Neural cell (in vitro differentiated cells): Measurements from ENCODE around the gene SLC20A1. TPM values are rescaled to one million over a fixed set of nuclear protein-coding genes. Genes with fewer than 3 reads are reported as not detected.
"Not testable (repeated sequence)": the region's sequence is repeated elsewhere in the genome, so short reads cannot be mapped to it uniquely, and the experiment has no call there.

Experiments
- H2AFZ ChIP-seq: fragments of 200-600, 300-800 bp; sonication (generic), shearing (Covaris generic); 2 replicates; pipeline ENCODE4 v1.6.0; 2014; ENCODE audit warnings: low read depth, mild to moderate bottlenecking, antibody characterized with exemption, low read length, moderate library complexity
- H3F3A ChIP-seq: fragments of 200-600 bp; shearing (Covaris generic); 2 replicates; pipeline ENCODE4 v1.6.1; 2016; ENCODE audit warnings: mild to moderate bottlenecking, moderate library complexity, mixed read lengths, antibody characterized with exemption, low read length; ENCODE audit not compliant: insufficient read depth, poor library complexity, severe bottlenecking
- H3K27ac ChIP-seq: fragments of 200-600, 300-800 bp; sonication (generic), shearing (Covaris generic); 2 replicates; pipeline ENCODE4 v1.5.1; 2014; ENCODE audit warnings: mild to moderate bottlenecking, low read length, moderate library complexity
- H3K27me3 ChIP-seq: fragments of 300-800, 200-600 bp; sonication (generic), shearing (Covaris generic); 2 replicates; pipeline ENCODE4 v1.6.0; 2014; ENCODE audit warnings: mild to moderate bottlenecking, low read depth, low read length, moderate library complexity; ENCODE audit not compliant: insufficient read depth
- H3K36me3 ChIP-seq: fragments of 300-800, 200-600 bp; sonication (generic), shearing (Covaris generic); 2 replicates; pipeline ENCODE4 v1.5.1; 2014; ENCODE audit warnings: mild to moderate bottlenecking, antibody characterized with exemption, low read length, moderate library complexity; ENCODE audit not compliant: insufficient read depth
- H3K4me2 ChIP-seq: fragments of 300-800, 200-600 bp; sonication (generic), shearing (Covaris generic); 2 replicates; pipeline ENCODE4 v1.6.0; 2014; ENCODE audit warnings: mild to moderate bottlenecking, low read length
- H3K4me3 ChIP-seq: fragments of 300-800, 200-600 bp; sonication (generic), shearing (Covaris generic); 2 replicates; pipeline ENCODE4 v1.5.1; 2014; ENCODE audit warnings: mild to moderate bottlenecking, low read length, moderate library complexity
- H3K79me2 ChIP-seq: fragments of 200-600 bp; shearing (Covaris generic); replicated peaks from 2 replicates; pipeline ENCODE4 v1.6.0; 2014; ENCODE audit warnings: mild to moderate bottlenecking, low read length, moderate library complexity; ENCODE audit not compliant: insufficient read depth
- H3K9ac ChIP-seq: fragments of 300-800, 200-600 bp; sonication (generic), shearing (Covaris generic); 2 replicates; pipeline ENCODE4 v1.6.1; 2016; ENCODE audit warnings: mild to moderate bottlenecking, low read length, mixed read lengths
- H3K9me2 ChIP-seq: fragments of 200-600 bp; shearing (Covaris generic); 2 replicates; pipeline ENCODE4 v1.6.1; 2016; ENCODE audit warnings: mild to moderate bottlenecking, low read length, mixed read lengths; ENCODE audit not compliant: insufficient read depth
- H3K9me3 ChIP-seq: fragments of 200-600, 300-800 bp; sonication (generic), shearing (Covaris generic); 2 replicates; pipeline ENCODE4 v1.6.1; 2016; ENCODE audit warnings: mild to moderate bottlenecking, mixed run types, low read length, moderate library complexity, mixed read lengths
- H4K20me1 ChIP-seq: fragments of 200-600 bp; shearing (Covaris generic); 2 replicates; pipeline ENCODE4 v1.6.1; 2016; ENCODE audit warnings: mild to moderate bottlenecking, mixed run types; ENCODE audit not compliant: insufficient read depth
- CTCF ChIP-seq: fragments of 450-650 bp; IDR thresholded peaks from 2 replicates; pipeline ENCODE4 v1.5.1; 2014; ENCODE audit warnings: antibody characterized with exemption, mild to moderate bottlenecking, moderate library complexity; ENCODE audit not compliant: poor library complexity, severe bottlenecking
- EP300 ChIP-seq: fragments of 450-650 bp; conservative IDR thresholded peaks from 2 replicates; pipeline ENCODE4 v1.6.1; 2014; ENCODE audit warnings: antibody characterized with exemption, mild to moderate bottlenecking, moderate library complexity; ENCODE audit not compliant: poor library complexity, severe bottlenecking
- EZH2 ChIP-seq: fragments of 200-600, 300-800 bp; shearing (Covaris generic), sonication (generic); IDR thresholded peaks from 2 replicates; pipeline ENCODE4 v1.6.1; 2014; ENCODE audit warnings: antibody characterized with exemption, low read length, borderline replicate concordance, mild to moderate bottlenecking; ENCODE audit not compliant: insufficient read depth, poor library complexity, severe bottlenecking
- MXI1 ChIP-seq: fragments of 450-650 bp; conservative IDR thresholded peaks from 2 replicates; pipeline ENCODE4 v1.6.1; 2014; ENCODE audit warnings: antibody characterized with exemption, mild to moderate bottlenecking; ENCODE audit not compliant: poor library complexity, severe bottlenecking
- POLR2AphosphoS5 ChIP-seq: IDR thresholded peaks from 2 replicates; pipeline ENCODE4 v1.6.1; 2012
- RAD21 ChIP-seq: fragments of 450-650 bp; conservative IDR thresholded peaks from 2 replicates; pipeline ENCODE4 v1.6.1; 2014; ENCODE audit warnings: antibody characterized with exemption, mild to moderate bottlenecking, moderate library complexity
- REST ChIP-seq: IDR thresholded peaks from 2 replicates; pipeline ENCODE4 v1.6.1; 2012; ENCODE audit warnings: borderline replicate concordance
- SMC3 ChIP-seq: fragments of 450-650 bp; conservative IDR thresholded peaks from 2 replicates; pipeline ENCODE4 v1.6.1; 2014; ENCODE audit warnings: antibody characterized with exemption, mild to moderate bottlenecking, moderate library complexity; ENCODE audit not compliant: poor library complexity
- TAF1 ChIP-seq: IDR thresholded peaks from 2 replicates; pipeline ENCODE4 v1.6.1; 2012; ENCODE audit warnings: low read depth
- polyA plus RNA-seq: library from polyadenylated mRNA; depleted of rRNA; stranded (reverse); fragments of >200 nt; gene quantifications from 2 replicates; pipeline ENCODE4 v1.2.3, GENCODE V29; 2014

Gene SLC20A1
- polyA plus RNA-seq, 1 donor from 2014 or later: 61.4 TPM

- no peaks in the 10 kb centered on the region for H3K9me2 ChIP-seq
- H3K79me2 ChIP-seq: no peaks in the 10 kb centered on the region
- no peak overlapping the region for H3K9ac ChIP-seq
- no peaks in the 10 kb centered on the region for H3F3A ChIP-seq
- H3K36me3 ChIP-seq: no peaks in the 10 kb centered on the region
- no peak overlapping the region for H3K4me2 ChIP-seq
- H3K27me3 ChIP-seq: no peaks in the 10 kb centered on the region
- no peak overlapping the region for H3K4me3 ChIP-seq
- TF ChIP-seq TAF1 (no peak), MXI1 (no peak), REST (no peak), EP300 (no peak), EZH2 (no peak), POLR2AphosphoS5 (no peak), SMC3 (no peak), RAD21 (no peak), CTCF (no peak)
- no peak overlapping the region for H2AFZ ChIP-seq
- H4K20me1 ChIP-seq: no peaks in the 10 kb centered on the region
- no peak overlapping the region for H3K27ac ChIP-seq
- no peaks in the 10 kb centered on the region for H3K9me3 ChIP-seq
Measured at GRCh38 chr2:112666761-112667122, 21.0 kb downstream of the SLC20A1 start.

GRCh38 chr2:112667540-112667939 lies 21.8 kb downstream of the SLC20A1 start:
- not testable (repeated sequence) for H2AFZ ChIP-seq, H3K27me3 ChIP-seq, H3K9me2 ChIP-seq, H3K36me3 ChIP-seq, H3K4me3 ChIP-seq, H4K20me1 ChIP-seq, H3K9ac ChIP-seq, H3K27ac ChIP-seq, H3K9me3 ChIP-seq, H3K4me2 ChIP-seq, H3K79me2 ChIP-seq, H3F3A ChIP-seq

GRCh38 chr2:112669667-112670066 lies 23.9 kb downstream of the SLC20A1 start:
- Histone ChIP-seq H3K27me3 (no peaks in the 10 kb centered on the region), H3K4me3 (no peak overlapping the region), H3K9me2 (no peaks in the 10 kb centered on the region), H3K9ac (no peak overlapping the region), H3K9me3 (no peaks in the 10 kb centered on the region), H4K20me1 (no peaks in the 10 kb centered on the region), H3K4me2 (no peak overlapping the region), H3K36me3 (no peaks in the 10 kb centered on the region), H3K27ac (no peak overlapping the region), H3K79me2 (no peaks in the 10 kb centered on the region), H3F3A (no peaks in the 10 kb centered on the region), H2AFZ (no peak overlapping the region)
- TF ChIP-seq POLR2AphosphoS5 (no peak), SMC3 (no peak), TAF1 (no peak), REST (no peak), EP300 (no peak), CTCF (no peak), EZH2 (no peak), MXI1 (no peak), RAD21 (no peak)
